ENCODE measurements around the gene ANKRD31. TPM values are rescaled to one million over a fixed set of nuclear protein-coding genes. Genes with fewer than 3 reads are reported as not detected.

ANKRD31 gene, protein sequence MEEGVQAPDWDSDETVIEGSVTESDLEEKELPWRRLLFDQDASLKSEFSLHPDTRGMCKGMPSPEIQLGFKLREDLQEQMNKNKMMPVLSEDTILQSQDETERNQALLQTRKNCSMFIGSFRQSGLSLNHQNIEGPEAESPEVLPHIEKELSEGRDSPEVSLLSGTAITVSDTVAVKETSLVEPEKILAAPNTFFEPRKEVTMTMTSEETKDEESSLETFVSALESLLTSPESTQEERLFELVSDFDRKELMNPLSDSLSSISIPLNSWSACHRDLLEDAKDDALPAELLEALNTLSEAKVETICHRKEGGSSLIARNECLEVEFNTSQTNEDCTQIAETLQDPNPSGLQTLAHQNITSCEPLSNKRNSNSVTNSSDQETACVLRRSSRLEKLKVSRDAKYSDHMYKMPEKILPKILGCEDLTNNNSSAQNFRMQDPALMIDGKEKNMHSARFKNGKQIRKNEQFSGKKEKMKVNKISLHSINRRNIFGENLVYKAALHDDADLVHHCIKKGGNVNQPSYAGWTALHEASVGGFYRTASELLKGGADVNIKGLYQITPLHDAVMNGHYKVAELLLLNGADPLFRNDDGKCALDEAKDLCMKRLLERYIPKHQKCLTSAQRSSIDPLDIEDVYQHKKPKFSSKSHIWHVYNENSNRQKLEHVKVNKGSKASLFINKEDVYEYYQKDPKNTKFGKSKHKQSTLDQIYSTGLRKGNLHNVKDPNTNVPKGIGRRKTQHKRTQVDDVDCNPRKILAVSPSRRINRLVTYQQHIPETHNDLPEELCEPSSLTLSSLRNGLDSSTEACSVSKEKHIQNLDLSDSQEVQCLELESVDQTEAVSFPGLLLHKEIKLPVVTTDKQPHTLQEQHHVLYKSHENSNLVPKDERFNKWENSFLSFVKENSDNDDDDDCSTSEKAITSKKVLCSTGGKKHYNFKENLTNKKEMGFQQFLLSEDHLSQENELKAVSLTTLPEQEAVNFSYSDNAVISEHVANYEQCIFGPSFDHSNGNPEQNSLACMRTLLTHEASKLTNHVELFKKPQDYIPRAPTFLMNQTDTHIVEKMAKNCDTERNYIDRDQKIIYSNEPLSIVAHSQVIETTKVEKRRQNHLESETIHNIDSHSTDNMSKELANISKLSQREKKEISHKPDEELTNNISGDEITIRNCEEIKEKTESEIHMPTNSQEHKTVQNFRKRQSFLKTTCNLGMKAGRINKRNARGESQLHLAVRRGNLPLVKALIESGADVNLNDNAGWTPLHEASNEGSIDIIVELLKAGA (N-terminal part only)
- polyA plus RNA-seq (2011; rRNA removed), result 0.02 and 0.06 TPM in 2 replicates
- polyA minus RNA-seq (2011; rRNA and poly(A)+ RNA removed), result not detected in 2 replicates

DNA sequence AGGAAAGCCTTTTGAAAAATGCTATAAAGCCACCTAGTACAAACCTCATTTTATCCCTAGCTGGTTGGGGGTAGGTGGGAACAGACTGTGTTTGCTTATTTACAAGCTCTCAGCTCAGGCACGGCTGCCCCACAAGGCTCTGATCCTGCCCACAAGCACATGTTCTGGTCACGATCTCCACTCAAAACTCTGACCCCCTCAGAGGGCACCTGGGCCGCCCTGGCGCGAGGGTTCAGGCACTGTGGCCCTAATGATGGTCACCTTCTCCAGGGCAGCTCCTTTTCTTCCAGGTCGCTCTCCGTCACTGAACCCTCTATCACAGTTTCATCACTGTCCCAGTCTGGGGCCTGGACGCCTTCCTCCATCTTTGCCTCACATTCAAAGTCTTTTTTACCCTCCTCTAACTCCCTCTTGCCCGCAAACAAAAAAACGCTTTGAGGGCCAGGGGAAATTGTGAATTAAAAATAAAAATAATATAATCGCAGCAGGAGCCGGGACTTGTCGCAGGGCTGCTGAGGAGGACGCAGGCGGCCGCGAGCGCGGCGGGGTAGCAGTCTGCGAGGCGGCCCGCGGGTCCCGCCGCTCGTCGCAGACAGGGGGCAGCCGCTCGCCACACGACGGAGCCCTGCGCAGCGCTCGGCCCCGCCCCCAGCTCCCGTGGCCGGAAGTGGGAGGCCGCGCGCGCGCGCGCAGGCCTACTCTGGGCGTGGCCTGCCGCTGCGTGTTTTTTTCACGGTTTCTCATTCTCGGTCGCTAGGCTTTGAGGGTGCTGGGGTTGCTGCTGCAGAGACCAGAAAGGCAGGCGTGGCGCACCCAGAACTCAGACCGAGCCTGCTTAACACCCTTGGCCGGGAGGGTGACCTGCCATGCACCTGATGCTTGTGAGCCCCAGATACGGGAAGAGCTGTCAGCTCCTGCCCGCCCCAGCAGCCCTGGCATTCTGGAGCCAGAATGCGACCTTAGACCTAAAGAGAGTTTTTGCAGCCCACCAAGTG lies at the start of gene ANKRD31:
Gene ANKRD31, minus strand, starts transcription at position 557 of the 995 bp plus-strand sequence. Its CDS starts 192 bp downstream, at position 365.
- H3K4me3 ChIP-seq (ENCODE audit: low read depth, low read length), result peak within 1 kb of the TSS; percentile 91
- ChIA-PET CTCF (interaction anchor here (0.5 to 3.0 kb wide), 69 partner anchors 8 to 1347 kb away, joined by 3 to 29 read pairs (median 4); partner anchors contain the start of genes GFM2, HMGCR and POLK), POLR2A (interaction anchor here (1.7 kb wide), 1 partner anchor 100 kb away, joined by 8 read pairs; the partner anchor contains the start of gene HMGCR)
- TF ChIP-seq, protein P1, sequence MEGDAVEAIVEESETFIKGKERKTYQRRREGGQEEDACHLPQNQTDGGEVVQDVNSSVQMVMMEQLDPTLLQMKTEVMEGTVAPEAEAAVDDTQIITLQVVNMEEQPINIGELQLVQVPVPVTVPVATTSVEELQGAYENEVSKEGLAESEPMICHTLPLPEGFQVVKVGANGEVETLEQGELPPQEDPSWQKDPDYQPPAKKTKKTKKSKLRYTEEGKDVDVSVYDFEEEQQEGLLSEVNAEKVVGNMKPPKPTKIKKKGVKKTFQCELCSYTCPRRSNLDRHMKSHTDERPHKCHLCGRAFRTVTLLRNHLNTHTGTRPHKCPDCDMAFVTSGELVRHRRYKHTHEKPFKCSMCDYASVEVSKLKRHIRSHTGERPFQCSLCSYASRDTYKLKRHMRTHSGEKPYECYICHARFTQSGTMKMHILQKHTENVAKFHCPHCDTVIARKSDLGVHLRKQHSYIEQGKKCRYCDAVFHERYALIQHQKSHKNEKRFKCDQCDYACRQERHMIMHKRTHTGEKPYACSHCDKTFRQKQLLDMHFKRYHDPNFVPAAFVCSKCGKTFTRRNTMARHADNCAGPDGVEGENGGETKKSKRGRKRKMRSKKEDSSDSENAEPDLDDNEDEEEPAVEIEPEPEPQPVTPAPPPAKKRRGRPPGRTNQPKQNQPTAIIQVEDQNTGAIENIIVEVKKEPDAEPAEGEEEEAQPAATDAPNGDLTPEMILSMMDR (IDR thresholded peaks at IDR 0.05; ENCODE audit: low read depth, low read length), result peak; percentile 57
- H3K27me3 ChIP-seq (ENCODE audit: control insufficient read depth, insufficient read depth, low read length), result no peaks in the 10 kb centered on the region
- no peak within 1 kb of the TSS for H3K27ac ChIP-seq (ENCODE audit: low read depth, low read length)
- DNase-seq (ENCODE audit: low read depth, low spot score), result peak; percentile 18
- no peaks in the 10 kb centered on the region for H3K9me3 ChIP-seq (ENCODE audit: control insufficient read depth, insufficient read depth, low read length)

GRCh38 chr5:75286211-75286773 lies 49.6 kb upstream of the ANKRD31 start:
- Histone ChIP-seq H3K27ac (ENCODE audit: low read depth, low read length) (no peak overlapping the region), H3K4me3 (ENCODE audit: low read depth, low read length) (no peak overlapping the region), H3K9me3 (ENCODE audit: control insufficient read depth, insufficient read depth, low read length) (no peaks in the 10 kb centered on the region), H3K27me3 (ENCODE audit: control insufficient read depth, insufficient read depth, low read length) (no peaks in the 10 kb centered on the region)
- no peak for DNase-seq (ENCODE audit: low read depth, low spot score)
- TF ChIP-seq, protein P1 (IDR thresholded peaks at IDR 0.05; ENCODE audit: low read depth, low read length), result no peak
- CTCF ChIA-PET, result interaction anchor here (0.9 kb wide), 1 partner anchor 50 kb away, joined by 3 read pairs; no protein-coding TSS in a partner anchor
- POLR2A ChIA-PET, result no interaction called here

GRCh38 chr5:75282581-75282980 lies 45.9 kb upstream of the ANKRD31 start:
- H3K27ac ChIP-seq (ENCODE audit: low read depth, low read length), result no peak overlapping the region
- CTCF ChIA-PET, result no interaction called here
- TF ChIP-seq, protein P1 (IDR thresholded peaks at IDR 0.05; ENCODE audit: low read depth, low read length), result no peak
- no peaks in the 10 kb centered on the region for H3K27me3 ChIP-seq (ENCODE audit: control insufficient read depth, insufficient read depth, low read length)
- H3K4me3 ChIP-seq (ENCODE audit: low read depth, low read length), result no peak overlapping the region
- no peak for DNase-seq (ENCODE audit: low read depth, low spot score)
- POLR2A ChIA-PET, result no interaction called here
- H3K9me3 ChIP-seq (ENCODE audit: control insufficient read depth, insufficient read depth, low read length), result no peaks in the 10 kb centered on the region
